CD4-positive, alpha-beta T cell (primary cell): ENCODE results near the gene JHY. TPM values are rescaled to one million over a fixed set of nuclear protein-coding genes. Genes with fewer than 3 reads are reported as not detected.
"Not testable (repeated sequence)": the region's sequence is repeated elsewhere in the genome, so short reads cannot be mapped to it uniquely, and the experiment has no call there.

Experiments
- ATAC-seq: fragments of 200-7000 bp; cut with Tn5 transposase; one replicate; pipeline ENCODE4 v1.10.0; 2022; ENCODE audit warnings: mild to moderate bottlenecking; ENCODE audit not compliant: poor library complexity
- CTCF ChIA-PET: fragments of 350-600 bp; sonication (Branson Sonifier 250); formaldehyde crosslinking; loops from one replicate; lab custom pipeline; 2021; ENCODE audit warnings: antibody characterized with exemption, inconsistent platforms; lab: Charles Lee
- POLR2A ChIA-PET: fragments of 350-600 bp; sonication (Branson Sonifier 250); formaldehyde crosslinking; loops from one replicate; lab custom pipeline; 2021; ENCODE audit warnings: antibody characterized with exemption, inconsistent platforms; lab: Charles Lee
- DNase-seq, 14 experiments: peaks; one replicate each; pipeline ENCODE4 v3.0.0-alpha.2; 2013 to 2020; ENCODE audit warnings: mixed read lengths in 2 of 14
- H3K27ac ChIP-seq, 2 donors: one replicate each; pipeline versions ENCODE4 v1.5.1 to v1.7.0; 2013; ENCODE audit warnings: low read length in 2 of 2, low read depth in 1 of 2, mild to moderate bottlenecking in 1 of 2
- H3K27me3 ChIP-seq, 2 experiments: 1 replicate in 1 of 2; 2 replicates in 1 of 2; pipeline versions ENCODE4 v1.6.1 to v1.7.0; 2013; ENCODE audit warnings: low read length in 2 of 2, control low read depth in 1 of 2, mild to moderate bottlenecking in 1 of 2, moderate library complexity in 1 of 2; ENCODE audit not compliant: insufficient read depth in 2 of 2, control insufficient read depth in 1 of 2
- H3K36me3 ChIP-seq: one replicate; pipeline ENCODE4 v1.6.1; 2013; ENCODE audit warnings: low read length, control low read depth; ENCODE audit not compliant: insufficient read depth
- H3K4me1 ChIP-seq: one replicate; pipeline ENCODE4 v1.6.1; 2013; ENCODE audit warnings: low read length, control low read depth; ENCODE audit not compliant: insufficient read depth
- H3K4me3 ChIP-seq: one replicate; pipeline ENCODE4 v1.5.1; 2013; ENCODE audit warnings: mild to moderate bottlenecking, low read length, moderate library complexity
- H3K9me3 ChIP-seq, 2 experiments: 1 replicate in 1 of 2; 2 replicates in 1 of 2; pipeline versions ENCODE4 v1.6.1 to v1.7.0; 2013; ENCODE audit warnings: low read length in 2 of 2, mild to moderate bottlenecking in 2 of 2, control low read depth in 1 of 2, moderate library complexity in 1 of 2; ENCODE audit not compliant: control insufficient read depth in 1 of 2, insufficient read depth in 1 of 2
- H3K27ac Mint-ChIP-seq: one replicate; pipeline ENCODE4 v1.8.0; 2020; ENCODE audit warnings: mixed read lengths
- H3K27me3 Mint-ChIP-seq: one replicate; pipeline ENCODE4 v1.8.0; 2021; ENCODE audit warnings: mixed read lengths
- H3K36me3 Mint-ChIP-seq: one replicate; pipeline ENCODE4 v1.8.0; 2021; ENCODE audit warnings: low read depth, mixed read lengths
- H3K4me1 Mint-ChIP-seq: one replicate; pipeline ENCODE4 v1.8.0; 2021; ENCODE audit warnings: low read depth, mixed read lengths
- H3K4me3 Mint-ChIP-seq: one replicate; pipeline ENCODE4 v1.8.0; 2020; ENCODE audit warnings: mild to moderate bottlenecking, mixed read lengths
- H3K9me3 Mint-ChIP-seq: one replicate; pipeline ENCODE4 v1.8.0; 2020; ENCODE audit warnings: mixed read lengths
- intact Hi-C, 2 experiments: fragments of 100-400 bp; cut with DNase I in 1 of 2; cut with micrococcal nuclease in 1 of 2; formaldehyde crosslinking; loops; one replicate each; pipeline versions ENCODE4 v1.15.1 to v1.9.0; 2023 to 2025; cut with DNase I, micrococcal nuclease
- total RNA-seq, 174 experiments: library from RNA in 2 of 174; stranded (reverse) in 2 of 174; gene quantifications; one replicate each; pipeline ENCODE4 v1.2.3 and lab custom pipeline; 2021 to 2026
- TF ChIP-seq, protein P1 (sequence below): fragments of 200-600 bp; IDR thresholded peaks from one replicate; pipeline ENCODE4 v1.8.0; 2022; ENCODE audit warnings: antibody characterized with exemption, mild to moderate bottlenecking

The JHY gene
- total RNA-seq, 2 experiments from 2014 or later = 4.6 to 4.7 TPM

DNA sequence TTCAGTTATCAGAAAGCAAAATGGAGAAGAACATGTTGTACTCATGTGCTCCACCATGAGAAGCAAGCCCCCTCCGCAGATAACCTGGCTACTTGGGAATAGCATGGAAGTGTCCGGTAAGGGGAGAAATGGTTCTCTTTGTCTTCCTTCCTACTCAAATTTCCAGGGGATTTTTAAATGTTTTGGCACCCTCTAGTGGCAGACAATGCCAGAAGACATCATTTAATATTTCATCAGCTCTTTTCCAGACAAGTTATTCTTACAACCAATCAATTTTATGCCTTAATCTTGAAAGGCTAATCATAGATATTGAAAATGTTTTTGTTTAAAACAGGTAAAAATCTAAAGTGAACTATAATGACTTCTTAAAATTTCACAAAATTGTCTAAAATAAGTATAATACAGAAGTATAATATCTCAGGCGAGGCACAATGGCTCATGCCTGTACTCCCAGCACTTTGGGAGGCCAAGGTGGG lies 28.6 kb upstream of the JHY start:
- Histone ChIP-seq H3K36me3 (no peaks in the 10 kb centered on the region), H3K9me3 (no peaks in the 10 kb centered on the region), H3K27me3 (no peaks in the 10 kb centered on the region), H3K4me1 (peaks cover 24% of the 10 kb centered on the region), H3K27ac (no peak overlapping the region), H3K4me3 (no peak overlapping the region)
- peaks cover 12% of the 10 kb centered on the region for H3K36me3 Mint-ChIP-seq
- no peak overlapping the region for H3K4me3 Mint-ChIP-seq
- TF ChIP-seq, protein P1, sequence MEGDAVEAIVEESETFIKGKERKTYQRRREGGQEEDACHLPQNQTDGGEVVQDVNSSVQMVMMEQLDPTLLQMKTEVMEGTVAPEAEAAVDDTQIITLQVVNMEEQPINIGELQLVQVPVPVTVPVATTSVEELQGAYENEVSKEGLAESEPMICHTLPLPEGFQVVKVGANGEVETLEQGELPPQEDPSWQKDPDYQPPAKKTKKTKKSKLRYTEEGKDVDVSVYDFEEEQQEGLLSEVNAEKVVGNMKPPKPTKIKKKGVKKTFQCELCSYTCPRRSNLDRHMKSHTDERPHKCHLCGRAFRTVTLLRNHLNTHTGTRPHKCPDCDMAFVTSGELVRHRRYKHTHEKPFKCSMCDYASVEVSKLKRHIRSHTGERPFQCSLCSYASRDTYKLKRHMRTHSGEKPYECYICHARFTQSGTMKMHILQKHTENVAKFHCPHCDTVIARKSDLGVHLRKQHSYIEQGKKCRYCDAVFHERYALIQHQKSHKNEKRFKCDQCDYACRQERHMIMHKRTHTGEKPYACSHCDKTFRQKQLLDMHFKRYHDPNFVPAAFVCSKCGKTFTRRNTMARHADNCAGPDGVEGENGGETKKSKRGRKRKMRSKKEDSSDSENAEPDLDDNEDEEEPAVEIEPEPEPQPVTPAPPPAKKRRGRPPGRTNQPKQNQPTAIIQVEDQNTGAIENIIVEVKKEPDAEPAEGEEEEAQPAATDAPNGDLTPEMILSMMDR = peak; percentile 82
- H3K27me3 Mint-ChIP-seq = no peaks in the 10 kb centered on the region
- H3K27ac Mint-ChIP-seq = peak overlapping the region; percentile 21
- ChIA-PET CTCF (interaction anchor here (0.7 to 5.6 kb wide), 15 partner anchors 9 to 273 kb away, joined by 3 to 44 read pairs (median 4); no protein-coding TSS in a partner anchor), POLR2A (interaction anchor here (0.9 to 3.5 kb wide), 8 partner anchors 10 to 208 kb away, joined by 3 to 35 read pairs (median 4); partner anchors contain the start of genes CRTAM and HSPA8)
- H3K4me1 Mint-ChIP-seq = peaks cover 33% of the 10 kb centered on the region
- intact Hi-C loops = loop anchor here (1.0 to 5.0 kb wide), 7 partner anchors 15 to 272 kb away; partner anchors contain the start of gene CRTAM (in 1 of the 2)
- H3K9me3 Mint-ChIP-seq = no peaks in the 10 kb centered on the region
- DNase-seq (peak in 10 of 14 experiments; percentile 5 to 81 (median 34)), ATAC-seq (no peak)

DNA sequence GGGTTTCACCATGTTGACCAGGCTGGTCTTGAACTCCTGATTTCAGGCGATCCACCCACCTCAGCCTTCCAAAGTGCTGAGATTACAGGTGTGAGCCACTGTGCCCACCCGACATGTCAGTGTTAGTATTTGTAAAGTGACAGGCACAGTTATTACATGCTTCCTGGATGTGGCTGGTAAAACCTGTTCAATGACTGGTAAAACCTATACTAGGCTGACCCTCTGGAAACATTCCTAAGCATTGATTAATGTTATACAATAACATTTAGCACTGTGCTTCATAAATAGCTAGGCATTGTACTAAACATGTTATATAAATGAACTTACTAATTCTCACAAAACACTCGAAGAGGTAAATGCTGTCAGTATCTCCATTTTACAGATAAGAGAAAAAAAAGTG lies 20.9 kb upstream of the JHY start:
- Histone ChIP-seq H3K4me1 (no peaks in the 10 kb centered on the region), H3K9me3 (no peaks in the 10 kb centered on the region), H3K4me3 (no peak overlapping the region), H3K36me3 (no peaks in the 10 kb centered on the region), H3K27ac (no peak overlapping the region), H3K27me3 (no peaks in the 10 kb centered on the region)
- ChIA-PET POLR2A (no interaction called here), CTCF (no interaction called here)
- no peaks in the 10 kb centered on the region for H3K9me3 Mint-ChIP-seq
- TF ChIP-seq, protein P1 = no peak
- H3K36me3 Mint-ChIP-seq = peaks cover 13% of the 10 kb centered on the region
- H3K27me3 Mint-ChIP-seq = no peaks in the 10 kb centered on the region
- no peak overlapping the region for H3K27ac Mint-ChIP-seq
- no peak for ATAC-seq
- intact Hi-C loops = loop anchor here (5.0 kb wide), 1 partner anchor 386 kb away; no protein-coding TSS in a partner anchor
- H3K4me1 Mint-ChIP-seq = no peaks in the 10 kb centered on the region
- no peak overlapping the region for H3K4me3 Mint-ChIP-seq
- no peak for DNase-seq

DNA sequence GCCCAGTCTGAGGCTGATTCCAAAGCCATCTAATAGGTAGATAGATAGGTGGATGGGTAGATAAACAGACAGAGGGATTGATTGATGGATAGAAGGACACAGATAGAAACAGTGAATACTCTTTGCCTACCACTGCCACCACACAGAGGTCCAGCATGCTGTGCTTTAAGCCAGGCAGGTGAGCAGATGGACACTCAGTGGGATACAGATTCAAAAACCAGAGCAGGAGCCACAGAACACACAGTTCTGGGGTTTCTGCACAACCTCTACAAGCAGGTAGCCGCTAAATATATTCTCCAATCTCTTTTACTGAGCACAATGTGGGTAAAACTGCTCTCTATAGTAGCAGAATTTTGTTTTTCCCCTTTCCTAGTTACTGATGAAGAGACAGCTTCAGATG lies 20.5 kb upstream of the JHY start:
- no peak for ATAC-seq
- Mint-ChIP-seq H3K27ac (no peak overlapping the region), H3K36me3 (peaks cover 13% of the 10 kb centered on the region), H3K9me3 (no peaks in the 10 kb centered on the region), H3K27me3 (no peaks in the 10 kb centered on the region), H3K4me3 (no peak overlapping the region), H3K4me1 (no peaks in the 10 kb centered on the region)
- no peak overlapping the region for H3K27ac ChIP-seq
- H3K27me3 ChIP-seq = no peaks in the 10 kb centered on the region
- TF ChIP-seq, protein P1 = no peak
- POLR2A ChIA-PET = no interaction called here
- no peaks in the 10 kb centered on the region for H3K9me3 ChIP-seq
- H3K4me1 ChIP-seq = no peaks in the 10 kb centered on the region
- no peak for DNase-seq
- CTCF ChIA-PET = interaction anchor here (1.2 to 2.5 kb wide), 2 partner anchors 8 to 161 kb away, joined by 3 to 10 read pairs; no protein-coding TSS in a partner anchor
- intact Hi-C loops = loop anchor here (5.0 kb wide), 1 partner anchor 385 kb away; no protein-coding TSS in a partner anchor
- no peaks in the 10 kb centered on the region for H3K36me3 ChIP-seq
- H3K4me3 ChIP-seq = no peak overlapping the region

DNA sequence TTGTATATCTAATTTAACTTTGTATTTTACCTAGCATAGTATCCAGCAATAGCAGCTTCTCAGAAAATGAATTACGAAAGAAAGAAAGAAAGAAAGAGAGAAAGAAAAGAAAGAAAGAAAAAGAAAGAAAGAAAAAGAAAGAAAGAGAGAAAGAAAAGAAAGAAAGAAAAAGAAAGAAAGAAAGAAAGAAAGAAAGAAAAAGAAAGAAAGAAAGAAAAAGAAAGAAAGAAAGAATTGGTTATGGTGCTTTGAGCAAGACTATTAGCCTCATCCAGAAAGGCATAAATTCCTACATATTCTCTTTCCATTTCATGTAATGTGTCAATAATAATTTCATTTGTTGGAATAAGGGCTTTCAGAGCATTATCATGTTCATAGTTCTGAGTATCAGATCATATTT lies 19.4 kb upstream of the JHY start:
- not testable (repeated sequence) for H3K27me3 Mint-ChIP-seq, H3K4me1 Mint-ChIP-seq, DNase-seq, H3K27ac Mint-ChIP-seq, H3K27ac ChIP-seq, H3K4me1 ChIP-seq, H3K9me3 ChIP-seq, H3K9me3 Mint-ChIP-seq, H3K36me3 ChIP-seq, H3K4me3 Mint-ChIP-seq, H3K4me3 ChIP-seq, ATAC-seq, H3K27me3 ChIP-seq
- H3K36me3 Mint-ChIP-seq = peaks cover 20% of the 10 kb centered on the region
- ChIA-PET POLR2A (interaction anchor here (0.6 to 1.7 kb wide), 3 partner anchors 158 to 190 kb away, joined by 3 to 6 read pairs (median 4); no protein-coding TSS in a partner anchor), CTCF (interaction anchor here (0.5 to 2.5 kb wide), 9 partner anchors 9 to 416 kb away, joined by 3 to 10 read pairs (median 3); no protein-coding TSS in a partner anchor)
- intact Hi-C loops = loop anchor here (1.0 to 5.0 kb wide), 4 partner anchors 159 to 384 kb away; no protein-coding TSS in a partner anchor
